ENCODE results near the gene MRPL27. TPM values are rescaled to one million over a fixed set of nuclear protein-coding genes. Genes with fewer than 3 reads are reported as not detected.

Gene MRPL27
- polyA plus RNA-seq, 1 donor from 2014 or later: 118 TPM

DNA sequence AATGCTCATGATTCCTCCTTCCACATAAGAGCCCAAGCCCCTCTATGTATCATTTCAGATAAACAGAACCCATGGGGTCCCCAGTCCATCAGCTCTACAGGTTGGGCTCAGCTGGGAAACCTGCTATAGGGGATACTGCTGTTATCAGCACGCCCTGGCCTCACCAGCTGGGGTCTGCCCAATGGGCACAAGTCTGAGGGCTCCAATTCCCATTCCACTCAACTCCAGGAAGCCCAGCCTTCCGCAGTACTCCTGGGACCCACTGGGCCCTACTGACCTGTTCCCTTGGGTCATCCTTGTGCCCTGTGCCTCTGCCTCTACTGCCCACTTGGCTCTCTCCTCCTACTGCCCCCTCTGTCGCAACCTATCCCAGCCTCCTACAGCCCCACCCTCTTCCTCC, 43.3 kb downstream of the MRPL27 start:
- Histone ChIP-seq H3K4me3 (ENCODE audit: low read length) (no peak overlapping the region), H3K36me3 (ENCODE audit: insufficient read depth, low read length) (no peaks in the 10 kb centered on the region), H3K9ac (ENCODE audit: low read length) (no peak overlapping the region), H3F3A (ENCODE audit: insufficient read depth, low read length, poor library complexity, severe bottlenecking) (no peaks in the 10 kb centered on the region), H3K9me3 (ENCODE audit: low read length) (no peaks in the 10 kb centered on the region), H2AFZ (ENCODE audit: low read depth, low read length) (no peak overlapping the region), H3K27ac (ENCODE audit: low read length) (no peak overlapping the region), H3K9me2 (ENCODE audit: insufficient read depth, low read length) (no peaks in the 10 kb centered on the region), H3K27me3 (ENCODE audit: insufficient read depth, low read depth, low read length) (no peaks in the 10 kb centered on the region), H4K20me1 (ENCODE audit: insufficient read depth) (no peaks in the 10 kb centered on the region), H3K4me2 (ENCODE audit: low read length) (no peak overlapping the region), H3K79me2 (replicated peaks; ENCODE audit: insufficient read depth, low read length) (no peaks in the 10 kb centered on the region)
- TF ChIP-seq, protein P1, sequence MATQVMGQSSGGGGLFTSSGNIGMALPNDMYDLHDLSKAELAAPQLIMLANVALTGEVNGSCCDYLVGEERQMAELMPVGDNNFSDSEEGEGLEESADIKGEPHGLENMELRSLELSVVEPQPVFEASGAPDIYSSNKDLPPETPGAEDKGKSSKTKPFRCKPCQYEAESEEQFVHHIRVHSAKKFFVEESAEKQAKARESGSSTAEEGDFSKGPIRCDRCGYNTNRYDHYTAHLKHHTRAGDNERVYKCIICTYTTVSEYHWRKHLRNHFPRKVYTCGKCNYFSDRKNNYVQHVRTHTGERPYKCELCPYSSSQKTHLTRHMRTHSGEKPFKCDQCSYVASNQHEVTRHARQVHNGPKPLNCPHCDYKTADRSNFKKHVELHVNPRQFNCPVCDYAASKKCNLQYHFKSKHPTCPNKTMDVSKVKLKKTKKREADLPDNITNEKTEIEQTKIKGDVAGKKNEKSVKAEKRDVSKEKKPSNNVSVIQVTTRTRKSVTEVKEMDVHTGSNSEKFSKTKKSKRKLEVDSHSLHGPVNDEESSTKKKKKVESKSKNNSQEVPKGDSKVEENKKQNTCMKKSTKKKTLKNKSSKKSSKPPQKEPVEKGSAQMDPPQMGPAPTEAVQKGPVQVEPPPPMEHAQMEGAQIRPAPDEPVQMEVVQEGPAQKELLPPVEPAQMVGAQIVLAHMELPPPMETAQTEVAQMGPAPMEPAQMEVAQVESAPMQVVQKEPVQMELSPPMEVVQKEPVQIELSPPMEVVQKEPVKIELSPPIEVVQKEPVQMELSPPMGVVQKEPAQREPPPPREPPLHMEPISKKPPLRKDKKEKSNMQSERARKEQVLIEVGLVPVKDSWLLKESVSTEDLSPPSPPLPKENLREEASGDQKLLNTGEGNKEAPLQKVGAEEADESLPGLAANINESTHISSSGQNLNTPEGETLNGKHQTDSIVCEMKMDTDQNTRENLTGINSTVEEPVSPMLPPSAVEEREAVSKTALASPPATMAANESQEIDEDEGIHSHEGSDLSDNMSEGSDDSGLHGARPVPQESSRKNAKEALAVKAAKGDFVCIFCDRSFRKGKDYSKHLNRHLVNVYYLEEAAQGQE (IDR thresholded peaks at IDR 0.05; ENCODE audit: borderline replicate concordance): no peak
- TF ChIP-seq, protein P2, sequence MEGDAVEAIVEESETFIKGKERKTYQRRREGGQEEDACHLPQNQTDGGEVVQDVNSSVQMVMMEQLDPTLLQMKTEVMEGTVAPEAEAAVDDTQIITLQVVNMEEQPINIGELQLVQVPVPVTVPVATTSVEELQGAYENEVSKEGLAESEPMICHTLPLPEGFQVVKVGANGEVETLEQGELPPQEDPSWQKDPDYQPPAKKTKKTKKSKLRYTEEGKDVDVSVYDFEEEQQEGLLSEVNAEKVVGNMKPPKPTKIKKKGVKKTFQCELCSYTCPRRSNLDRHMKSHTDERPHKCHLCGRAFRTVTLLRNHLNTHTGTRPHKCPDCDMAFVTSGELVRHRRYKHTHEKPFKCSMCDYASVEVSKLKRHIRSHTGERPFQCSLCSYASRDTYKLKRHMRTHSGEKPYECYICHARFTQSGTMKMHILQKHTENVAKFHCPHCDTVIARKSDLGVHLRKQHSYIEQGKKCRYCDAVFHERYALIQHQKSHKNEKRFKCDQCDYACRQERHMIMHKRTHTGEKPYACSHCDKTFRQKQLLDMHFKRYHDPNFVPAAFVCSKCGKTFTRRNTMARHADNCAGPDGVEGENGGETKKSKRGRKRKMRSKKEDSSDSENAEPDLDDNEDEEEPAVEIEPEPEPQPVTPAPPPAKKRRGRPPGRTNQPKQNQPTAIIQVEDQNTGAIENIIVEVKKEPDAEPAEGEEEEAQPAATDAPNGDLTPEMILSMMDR (IDR thresholded peaks at IDR 0.05; ENCODE audit: poor library complexity, severe bottlenecking): no peak
- no peak for TF ChIP-seq EP300 (conservative IDR thresholded peaks at IDR 0.05; ENCODE audit: poor library complexity, severe bottlenecking)

DNA sequence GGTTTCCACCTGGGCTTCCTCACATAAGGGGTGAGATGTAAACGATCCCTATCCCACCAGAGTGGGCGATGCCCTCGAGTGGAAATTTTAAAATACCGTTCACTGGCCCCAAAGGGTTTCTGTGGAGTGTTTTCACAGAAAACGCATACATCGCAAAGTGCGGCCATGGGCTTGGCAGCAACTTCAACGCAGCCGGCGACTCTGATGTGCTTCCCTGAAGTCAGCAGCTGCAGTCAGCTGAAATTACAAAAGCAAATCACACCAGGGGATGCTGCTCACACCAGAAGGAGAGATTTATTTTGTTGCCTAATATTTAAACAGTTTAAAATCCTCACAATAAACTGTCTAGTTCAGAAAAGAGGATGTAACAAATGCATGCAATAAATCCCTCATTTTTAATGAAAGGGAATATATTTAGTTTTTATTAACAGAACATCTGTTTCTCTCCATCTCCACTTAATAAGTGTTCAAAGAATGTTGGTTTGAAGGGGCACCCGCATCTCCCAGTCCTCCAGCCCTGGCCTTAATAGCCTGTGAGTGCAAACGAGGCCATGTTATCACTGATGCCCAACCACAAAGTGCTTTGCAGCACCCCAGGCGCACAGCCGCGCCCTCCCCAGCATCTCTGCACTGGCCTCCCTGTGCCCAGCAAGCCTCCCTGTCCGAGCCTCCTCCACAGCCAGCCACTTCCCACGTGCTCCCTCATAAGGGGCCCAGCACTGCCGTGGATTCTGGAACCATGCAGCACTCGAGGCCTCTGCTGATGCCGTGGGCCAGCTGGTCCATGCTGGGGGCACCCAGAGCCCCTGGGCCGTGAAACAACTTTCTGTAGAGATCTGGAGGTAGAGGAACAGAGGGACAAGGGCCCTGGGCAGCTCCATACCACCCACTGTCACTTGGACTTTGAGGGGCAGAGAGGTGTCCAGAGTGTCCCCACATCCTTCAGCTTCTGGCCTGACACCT, 44.3 kb downstream of the MRPL27 start:
- H3F3A ChIP-seq (ENCODE audit: insufficient read depth, low read length, poor library complexity, severe bottlenecking): no peaks in the 10 kb centered on the region
- no peaks in the 10 kb centered on the region for H3K79me2 ChIP-seq (replicated peaks; ENCODE audit: insufficient read depth, low read length)
- H3K36me3 ChIP-seq (ENCODE audit: insufficient read depth, low read length): no peaks in the 10 kb centered on the region
- no peak overlapping the region for H3K4me3 ChIP-seq (ENCODE audit: low read length)
- no peak overlapping the region for H2AFZ ChIP-seq (ENCODE audit: low read depth, low read length)
- no peak overlapping the region for H3K4me2 ChIP-seq (ENCODE audit: low read length)
- H3K9me2 ChIP-seq (ENCODE audit: insufficient read depth, low read length): no peaks in the 10 kb centered on the region
- no peak overlapping the region for H3K27ac ChIP-seq (ENCODE audit: low read length)
- no peaks in the 10 kb centered on the region for H4K20me1 ChIP-seq (ENCODE audit: insufficient read depth)
- TF ChIP-seq EP300 (conservative IDR thresholded peaks at IDR 0.05; ENCODE audit: poor library complexity, severe bottlenecking) (no peak), RAD21 (conservative IDR thresholded peaks at IDR 0.05) (no peak), POLR2AphosphoS5 (IDR thresholded peaks at IDR 0.05) (no peak), EZH2 (IDR thresholded peaks at IDR 0.05; ENCODE audit: borderline replicate concordance, insufficient read depth, low read length, poor library complexity, severe bottlenecking) (no peak), SMC3 (conservative IDR thresholded peaks at IDR 0.05; ENCODE audit: poor library complexity) (no peak), TAF1 (IDR thresholded peaks at IDR 0.05; ENCODE audit: low read depth) (no peak), MXI1 (conservative IDR thresholded peaks at IDR 0.05; ENCODE audit: poor library complexity, severe bottlenecking) (no peak)
- TF ChIP-seq, protein P1 (IDR thresholded peaks at IDR 0.05; ENCODE audit: borderline replicate concordance): no peak
- TF ChIP-seq, protein P2 (IDR thresholded peaks at IDR 0.05; ENCODE audit: poor library complexity, severe bottlenecking): no peak
- H3K9me3 ChIP-seq (ENCODE audit: low read length): no peaks in the 10 kb centered on the region
- no peak overlapping the region for H3K9ac ChIP-seq (ENCODE audit: low read length)
- H3K27me3 ChIP-seq (ENCODE audit: insufficient read depth, low read depth, low read length): no peaks in the 10 kb centered on the region
